GM18867 (cell line): Measurements from ENCODE around the gene INSYN1.

Experiments used
- ATAC-seq: cut with Tn5 transposase; IDR thresholded peaks from one replicate; pipeline ENCODE4 v1.9.1; 2021; ENCODE audit warnings: mild to moderate bottlenecking, moderate library complexity; ENCODE audit not compliant: unreplicated experiment

INSYN1 gene

GRCh38 chr15:73777741-73778140 is 24.6 kb upstream of the INSYN1 start:
- no peak for ATAC-seq

GRCh38 chr15:73773428-73773827 is 20.3 kb upstream of the INSYN1 start:
- ATAC-seq = no peak

- ATAC-seq = no peak
Observed at GRCh38 chr15:73771385-73772045, 18.4 kb upstream of the INSYN1 start.

GRCh38 chr15:73770050-73770449 is 16.9 kb upstream of the INSYN1 start:
- ATAC-seq = no peak

- ATAC-seq = no peak
Observed at GRCh38 chr15:73767806-73768501, 14.8 kb upstream of the INSYN1 start.

- no peak for ATAC-seq
Observed at GRCh38 chr15:73766598-73766997, 13.4 kb upstream of the INSYN1 start.

GRCh38 chr15:73765778-73766177 is 12.6 kb upstream of the INSYN1 start:
- ATAC-seq = no peak

- no peak for ATAC-seq
Observed at GRCh38 chr15:73763931-73764330, 10.8 kb upstream of the INSYN1 start.

GRCh38 chr15:73760330-73761329 is 7.5 kb upstream of the INSYN1 start:
- ATAC-seq = no peak

- no peak for ATAC-seq
Observed at GRCh38 chr15:73758461-73758860, 5.3 kb upstream of the INSYN1 start.

- ATAC-seq = no peak
Observed at GRCh38 chr15:73757571-73757970, 4.4 kb upstream of the INSYN1 start.

- no peak for ATAC-seq
Observed at GRCh38 chr15:73756947-73757513, 3.9 kb upstream of the INSYN1 start.

GRCh38 chr15:73756390-73756789 is 3.2 kb upstream of the INSYN1 start:
- no peak for ATAC-seq

GRCh38 chr15:73755946-73756345 is 2.8 kb upstream of the INSYN1 start:
- ATAC-seq = no peak

- no peak for ATAC-seq
Observed at GRCh38 chr15:73755481-73755880, 2.3 kb upstream of the INSYN1 start.

- ATAC-seq = no peak
Observed at GRCh38 chr15:73754461-73754860, 1.3 kb upstream of the INSYN1 start.

GRCh38 chr15:73752806-73753193 is 351 bp downstream of the INSYN1 start:
- no peak for ATAC-seq

GRCh38 chr15:73751899-73752805 is 999 bp downstream of the INSYN1 start:
- ATAC-seq = no peak

- ATAC-seq = no peak
Observed at GRCh38 chr15:73751511-73751898, 1.6 kb downstream of the INSYN1 start.

GRCh38 chr15:73750951-73751350 is 2.2 kb downstream of the INSYN1 start:
- ATAC-seq = no peak
